ENCODE data around the gene HSD3B7. TPM values are rescaled to one million over a fixed set of nuclear protein-coding genes. Genes with fewer than 3 reads are reported as not detected.

Gene HSD3B7
- total RNA-seq, 6 experiments from 2014 or later = 54.6 to 219 (median 86.9) TPM

- Histone ChIP-seq H3K27ac (no peak overlapping the region), H3K36me3 (peaks cover 0 to 69% (median 38%) of the 10 kb centered on the region in 4 donors), H3K4me1 (peaks cover 0 to 17% (median 4%) of the 10 kb centered on the region in 4 donors), H3K9me3 (no peaks in the 10 kb centered on the region), H3K27me3 (no peaks in the 10 kb centered on the region), H3K4me3 (no peak overlapping the region)
- intact Hi-C loops (cut with DNase I) = no loop called here
- WGBS (ENCODE audit: insufficient coverage, low coverage, low lambda C conversion rate, missing lambda C conversion rate) = 90% methylated on average over 3 of the region's 11 CpGs
- no peak for TF ChIP-seq POLR2A (IDR thresholded peaks at IDR 0.05)
- no peak for TF ChIP-seq CTCF (IDR thresholded peaks at IDR 0.05)
- ATAC-seq (no peak), DNase-seq (no peak)
These were observed 23.6 kb upstream of the HSD3B7 start for GRCh38 chr16:30961384-30961783.

- Histone ChIP-seq H3K36me3 (peaks cover 0 to 91% (median 52%) of the 10 kb centered on the region in 4 donors), H3K4me1 (peaks cover 0 to 5% (median under 1%) of the 10 kb centered on the region in 4 donors), H3K4me3 (no peak overlapping the region), H3K27ac (no peak overlapping the region), H3K9me3 (no peaks in the 10 kb centered on the region), H3K27me3 (no peaks in the 10 kb centered on the region)
- 91% methylated on average over 9 of the region's 18 CpGs for WGBS (ENCODE audit: insufficient coverage, low coverage, low lambda C conversion rate, missing lambda C conversion rate)
- ATAC-seq (no peak), DNase-seq (no peak)
- TF ChIP-seq CTCF (IDR thresholded peaks at IDR 0.05) (no peak), POLR2A (IDR thresholded peaks at IDR 0.05) (no peak)
- intact Hi-C loops (cut with DNase I) = no loop called here
These were observed 21.0 kb upstream of the HSD3B7 start for GRCh38 chr16:30963925-30964511.

- intact Hi-C loops (cut with DNase I) = no loop called here
- H3K4me1 ChIP-seq = no peaks in the 10 kb centered on the region
- H3K27ac ChIP-seq = no peak overlapping the region
- no peaks in the 10 kb centered on the region for H3K9me3 ChIP-seq
- no peak overlapping the region for H3K4me3 ChIP-seq
- no peaks in the 10 kb centered on the region for H3K27me3 ChIP-seq
- peaks cover 0 to 92% (median 55%) of the 10 kb centered on the region in 4 donors for H3K36me3 ChIP-seq
- 82% methylated on average over 24 of the region's 33 CpGs for WGBS (ENCODE audit: insufficient coverage, low coverage, low lambda C conversion rate, missing lambda C conversion rate)
- TF ChIP-seq POLR2A (IDR thresholded peaks at IDR 0.05) (no peak), CTCF (IDR thresholded peaks at IDR 0.05) (no peak)
- peak in 1 of 4 donors; percentile 8 for ATAC-seq
- DNase-seq = no peak
These were observed 20.3 kb upstream of the HSD3B7 start for GRCh38 chr16:30964574-30965226.

GRCh38 chr16:30965436-30965835 lies 19.6 kb upstream of the HSD3B7 start:
- Histone ChIP-seq H3K4me1 (no peaks in the 10 kb centered on the region), H3K9me3 (no peaks in the 10 kb centered on the region), H3K36me3 (peaks cover 0 to 91% (median 53%) of the 10 kb centered on the region in 4 donors), H3K27me3 (no peaks in the 10 kb centered on the region), H3K27ac (no peak overlapping the region), H3K4me3 (no peak overlapping the region)
- ATAC-seq (peak in 1 of 4 donors; percentile 7), DNase-seq (no peak)
- intact Hi-C loops (cut with DNase I) = no loop called here
- 78% methylated on average over 3 of the region's 15 CpGs for WGBS (ENCODE audit: insufficient coverage, low coverage, low lambda C conversion rate, missing lambda C conversion rate)
- no peak for TF ChIP-seq CTCF (IDR thresholded peaks at IDR 0.05)
- TF ChIP-seq POLR2A (IDR thresholded peaks at IDR 0.05) = no peak
